GM21381 (cell line): ENCODE measurements around the gene NUP85.
"Not testable (repeated sequence)": the region's sequence is repeated elsewhere in the genome, so short reads cannot be mapped to it uniquely, and the experiment has no call there.

ENCODE experiments used
- ATAC-seq: cut with Tn5 transposase; IDR thresholded peaks from one replicate; pipeline ENCODE4 v1.9.1; 2021; ENCODE audit warnings: mild to moderate bottlenecking, moderate library complexity; ENCODE audit not compliant: unreplicated experiment

The NUP85 gene

DNA sequence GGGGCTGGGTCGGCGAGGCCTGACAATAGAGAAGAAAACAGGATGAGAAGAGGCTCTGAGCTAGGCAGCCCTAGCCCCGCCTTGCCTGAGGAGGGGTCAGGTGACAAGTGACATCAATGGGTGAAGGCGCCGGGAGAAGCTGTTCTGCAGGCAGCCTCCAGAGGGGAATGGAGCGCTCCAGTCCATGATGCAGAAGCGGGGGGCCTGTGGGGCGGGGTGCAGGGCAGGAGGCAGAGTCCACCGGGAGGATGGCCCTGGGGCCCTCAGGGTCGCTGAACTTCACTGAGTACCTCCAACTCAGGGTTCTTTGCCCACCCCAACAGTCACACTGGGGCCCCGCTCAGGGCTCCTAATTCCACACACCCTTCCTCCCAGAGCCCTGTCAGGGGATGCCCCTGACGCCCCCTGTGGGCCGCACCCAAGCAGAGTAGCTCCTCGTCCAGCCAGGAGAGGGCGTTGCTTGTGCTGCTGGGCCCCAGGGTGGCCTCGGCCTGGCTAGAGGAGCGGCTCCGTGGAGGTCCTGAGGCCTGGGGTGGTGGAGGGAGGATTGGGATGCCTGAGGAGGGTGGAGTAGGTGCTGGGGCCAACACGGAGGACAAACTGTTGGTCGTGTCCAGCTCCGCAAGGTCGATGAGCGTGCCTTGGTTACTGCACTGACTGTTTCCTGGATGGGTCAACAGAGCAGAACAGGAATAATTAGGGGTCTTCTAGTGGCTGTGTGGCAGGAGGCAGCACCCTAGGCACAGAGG, 35.1 kb downstream of the NUP85 start:
- ATAC-seq: no peak

DNA sequence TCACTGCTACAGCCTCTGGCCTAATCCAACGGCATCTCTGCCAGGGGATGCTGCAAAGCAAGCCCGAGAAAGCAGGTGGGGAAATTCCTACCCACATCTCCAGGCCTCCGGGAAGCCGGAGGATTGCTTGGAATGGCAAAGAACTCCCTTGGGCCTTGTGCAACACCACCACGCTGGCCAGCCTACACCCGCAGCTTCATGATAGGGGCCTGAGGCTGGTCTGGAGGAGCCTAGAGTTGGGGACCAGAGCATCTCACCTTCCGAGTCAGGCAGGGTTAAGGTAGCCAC, 35.6 kb downstream of the NUP85 start:
- ATAC-seq: no peak

DNA sequence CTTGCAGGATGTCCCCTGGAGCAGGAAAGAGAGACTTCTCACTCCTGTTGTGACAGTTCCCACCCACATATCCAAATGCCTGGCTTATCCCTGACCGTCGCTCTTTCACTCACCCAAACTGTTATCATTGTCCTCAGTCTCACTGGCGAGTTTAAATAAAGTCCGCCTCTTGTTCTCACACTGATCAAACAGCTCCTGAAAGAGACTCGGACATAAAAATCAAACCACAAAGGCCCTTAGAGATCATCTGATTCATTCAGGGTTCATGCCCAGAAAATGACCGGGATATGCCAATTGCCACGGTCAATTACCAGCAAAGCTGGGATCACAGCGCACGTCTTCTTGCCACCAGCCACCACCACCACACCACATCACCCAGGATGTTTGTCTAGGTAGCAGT, 36.0 kb downstream of the NUP85 start:
- ATAC-seq: no peak

DNA sequence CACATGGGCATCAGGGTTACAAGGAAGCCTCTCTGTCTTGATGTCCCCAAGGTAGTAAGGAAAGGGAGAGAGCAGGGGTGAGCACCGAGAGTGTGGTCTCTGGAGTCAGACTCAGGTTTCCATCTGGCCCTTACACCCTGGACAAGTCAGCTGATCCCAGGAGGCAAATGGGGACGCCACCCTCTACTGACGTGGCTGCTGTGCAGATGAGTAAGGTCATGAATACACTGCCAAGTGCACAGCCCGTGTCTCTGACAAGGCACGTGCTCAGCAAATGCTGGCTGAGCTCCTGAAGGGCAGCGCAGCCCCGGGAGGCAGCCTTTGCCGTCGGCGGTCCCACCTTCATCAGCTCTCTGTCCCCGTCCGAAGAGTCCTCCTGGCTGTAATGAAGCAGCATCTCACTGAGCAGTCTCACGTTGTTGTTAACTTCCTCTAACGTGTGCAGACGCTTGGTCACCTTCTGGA, 36.5 kb downstream of the NUP85 start:
- no peak for ATAC-seq

DNA sequence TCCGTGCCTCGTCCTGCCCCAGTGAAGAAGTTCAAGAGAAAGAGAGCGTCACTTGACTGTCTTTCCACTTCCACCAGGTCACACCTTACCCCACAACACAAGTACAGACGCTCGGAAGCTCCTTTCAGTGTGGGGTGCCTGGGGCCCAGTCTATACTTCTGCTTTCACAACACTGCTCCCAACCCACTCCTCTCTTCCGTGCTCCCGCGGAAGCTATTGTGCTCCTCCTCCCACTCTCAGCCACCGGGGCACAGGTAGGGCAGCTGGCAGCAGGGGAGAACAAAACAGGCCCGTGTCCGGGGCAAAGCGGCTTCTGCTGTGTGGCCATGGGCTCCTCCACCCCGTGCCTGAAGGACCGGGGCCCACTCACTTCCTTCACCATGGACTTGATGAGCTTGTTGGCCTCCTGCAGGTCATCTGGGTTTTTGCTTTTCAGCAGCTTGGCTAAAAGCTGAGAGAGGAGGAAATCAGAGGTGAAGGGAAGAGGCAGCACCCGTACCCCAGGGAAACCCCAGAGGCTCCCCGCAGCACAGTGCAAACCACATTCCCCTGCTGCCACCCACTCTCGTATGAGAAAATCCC, 37.1 kb downstream of the NUP85 start:
- no peak for ATAC-seq

DNA sequence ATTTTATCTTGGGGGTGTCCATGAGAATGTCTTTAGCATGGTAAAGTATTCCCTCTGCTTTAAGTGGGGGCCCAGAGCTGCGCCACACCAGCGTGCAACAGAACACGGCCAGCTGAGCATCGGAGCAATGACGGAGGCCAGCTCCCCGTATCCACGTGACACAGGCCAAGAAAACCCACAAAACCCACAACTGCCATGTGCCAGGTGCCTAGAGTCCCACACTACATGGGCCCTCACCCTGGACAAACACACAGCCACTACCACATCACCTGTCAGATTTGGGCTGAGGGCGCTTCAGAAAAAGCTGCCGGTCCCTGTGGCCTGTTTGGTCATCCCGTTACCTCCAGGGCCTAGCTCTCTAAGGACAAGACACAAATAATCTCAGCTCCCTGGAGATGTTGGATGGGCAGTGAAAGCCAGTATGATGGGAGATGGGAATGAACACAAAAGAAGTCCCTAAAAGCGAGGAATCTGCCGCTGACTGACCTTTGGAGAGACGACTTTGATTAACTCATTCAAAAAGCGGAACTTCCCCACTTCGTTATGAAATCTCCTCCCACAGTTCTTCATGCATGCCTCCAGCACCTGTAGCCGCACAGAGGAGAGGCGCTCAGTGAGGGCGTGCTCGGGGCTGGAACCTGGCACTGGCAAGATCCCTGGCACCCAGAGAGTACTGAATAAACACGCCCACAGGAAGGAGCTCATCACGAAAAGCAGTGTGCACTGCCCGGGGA, 38.8 kb downstream of the NUP85 start:
- no peak for ATAC-seq

DNA sequence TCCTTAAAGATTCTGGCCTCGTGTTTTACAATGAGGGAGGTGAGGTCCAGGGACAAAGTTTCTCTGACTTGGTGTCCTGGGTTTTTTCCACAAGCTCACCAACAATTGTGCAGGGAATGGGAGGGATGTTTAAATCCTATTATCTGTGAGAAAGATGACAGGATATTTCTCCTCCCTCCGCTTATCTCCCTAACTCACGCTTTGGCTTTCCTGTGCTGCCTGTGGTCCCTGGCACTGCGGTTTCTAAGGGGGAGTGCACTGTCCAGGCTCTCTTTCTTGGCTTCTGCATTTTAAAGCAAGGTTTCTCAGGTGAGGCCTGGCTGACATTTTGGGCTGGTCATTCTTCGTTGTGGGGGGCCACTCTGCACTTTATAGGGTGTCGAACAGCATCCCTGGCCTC, 39.5 kb downstream of the NUP85 start:
- no peak for ATAC-seq

DNA sequence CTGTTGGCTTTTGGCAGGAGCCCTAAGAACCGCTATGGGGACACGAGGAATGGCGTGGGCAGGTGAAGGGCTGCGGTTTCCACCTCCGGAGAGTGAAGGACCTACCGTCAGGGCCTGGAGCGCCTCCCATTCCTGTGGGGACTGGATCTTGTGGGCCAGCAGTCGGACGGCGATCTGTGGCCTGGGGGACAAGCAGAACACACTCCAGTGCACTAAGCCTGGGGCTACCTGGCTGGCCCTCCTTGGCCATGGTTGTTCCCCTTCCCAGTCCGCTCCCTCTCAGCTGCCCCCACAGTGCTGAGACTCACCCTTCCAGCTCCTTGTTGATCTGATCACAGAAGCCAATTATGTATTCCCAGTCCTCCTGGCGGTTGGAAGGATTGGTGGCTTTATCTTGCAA, 40.9 kb downstream of the NUP85 start:
- no peak for ATAC-seq

DNA sequence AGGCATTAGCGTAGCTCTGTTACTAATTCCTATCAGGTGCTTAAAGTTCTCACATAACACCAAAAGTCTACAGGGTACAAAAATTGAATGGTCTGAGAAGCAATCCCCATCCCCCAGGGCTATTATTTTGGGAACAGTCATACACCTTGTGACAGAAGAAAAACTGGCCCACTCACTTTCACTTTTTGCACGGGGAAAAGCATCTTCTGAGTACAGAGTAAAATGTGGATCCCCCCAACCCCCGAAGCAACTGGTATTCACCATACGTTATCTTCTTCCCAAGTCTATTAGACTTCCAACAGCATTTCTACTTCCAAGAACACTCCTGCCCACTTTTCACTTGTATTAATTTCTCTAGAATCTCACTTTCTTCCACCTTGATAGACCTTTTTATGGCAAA, 44.1 kb downstream of the NUP85 start:
- no peak for ATAC-seq

DNA sequence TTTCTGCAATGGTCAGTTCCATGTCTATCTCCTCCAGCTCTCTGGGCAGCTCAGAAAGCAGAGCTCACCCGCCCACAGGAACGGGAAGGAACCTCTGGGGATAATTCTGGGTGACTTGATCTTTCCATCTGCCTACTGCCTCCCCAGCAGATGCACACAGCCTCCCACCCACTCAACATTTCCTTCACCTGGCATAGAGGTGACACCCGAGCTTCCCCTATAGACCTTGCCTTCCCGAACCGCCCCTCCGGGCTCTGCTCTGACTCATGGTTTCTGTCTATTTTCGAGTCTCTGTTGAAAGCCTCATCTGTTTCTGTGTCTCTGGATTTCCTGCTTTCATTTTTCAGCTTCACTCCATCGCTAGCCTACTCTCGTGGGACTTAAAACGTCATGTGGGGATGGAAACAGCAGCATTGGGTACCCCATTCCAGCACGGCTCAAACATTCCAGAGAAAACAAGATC, 44.6 kb downstream of the NUP85 start:
- ATAC-seq: peak; percentile 86

DNA sequence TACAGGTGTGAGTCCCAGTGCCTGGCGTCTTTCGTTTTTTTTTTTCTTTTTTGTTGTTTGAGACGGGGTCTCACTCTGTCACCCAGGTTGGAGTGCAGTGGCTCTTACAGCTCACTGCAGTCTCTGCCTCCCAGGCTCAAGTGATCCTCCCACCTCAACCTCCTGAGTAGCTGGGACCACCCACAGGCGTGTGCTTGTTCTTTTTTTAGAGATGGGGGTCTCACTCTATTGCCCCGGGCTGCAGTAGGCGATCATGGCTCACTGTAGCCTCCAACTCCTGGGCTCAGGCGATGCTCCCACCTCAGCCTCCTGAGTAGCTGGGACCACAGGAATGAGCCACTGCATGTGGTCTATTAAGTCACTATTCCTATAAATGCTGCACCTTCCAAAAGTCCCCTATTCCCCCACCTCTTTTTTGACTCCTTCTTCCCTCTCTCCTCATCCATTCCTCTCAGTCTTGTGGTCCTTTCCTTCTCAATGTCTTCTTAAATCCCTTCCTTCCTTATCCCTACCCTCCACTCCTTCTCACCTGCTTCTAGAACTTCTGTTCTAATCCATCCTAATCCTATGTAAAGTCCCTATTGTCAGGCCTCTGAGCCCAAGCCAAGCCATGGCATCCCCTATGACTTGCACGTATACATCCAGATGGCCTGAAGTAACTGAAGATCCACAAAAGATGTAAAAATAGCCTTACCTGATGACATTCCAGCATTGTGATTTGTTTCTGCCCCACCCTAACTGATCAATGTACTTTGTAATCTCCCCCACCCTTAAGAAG, 46.7 kb downstream of the NUP85 start:
- no peak for ATAC-seq

DNA sequence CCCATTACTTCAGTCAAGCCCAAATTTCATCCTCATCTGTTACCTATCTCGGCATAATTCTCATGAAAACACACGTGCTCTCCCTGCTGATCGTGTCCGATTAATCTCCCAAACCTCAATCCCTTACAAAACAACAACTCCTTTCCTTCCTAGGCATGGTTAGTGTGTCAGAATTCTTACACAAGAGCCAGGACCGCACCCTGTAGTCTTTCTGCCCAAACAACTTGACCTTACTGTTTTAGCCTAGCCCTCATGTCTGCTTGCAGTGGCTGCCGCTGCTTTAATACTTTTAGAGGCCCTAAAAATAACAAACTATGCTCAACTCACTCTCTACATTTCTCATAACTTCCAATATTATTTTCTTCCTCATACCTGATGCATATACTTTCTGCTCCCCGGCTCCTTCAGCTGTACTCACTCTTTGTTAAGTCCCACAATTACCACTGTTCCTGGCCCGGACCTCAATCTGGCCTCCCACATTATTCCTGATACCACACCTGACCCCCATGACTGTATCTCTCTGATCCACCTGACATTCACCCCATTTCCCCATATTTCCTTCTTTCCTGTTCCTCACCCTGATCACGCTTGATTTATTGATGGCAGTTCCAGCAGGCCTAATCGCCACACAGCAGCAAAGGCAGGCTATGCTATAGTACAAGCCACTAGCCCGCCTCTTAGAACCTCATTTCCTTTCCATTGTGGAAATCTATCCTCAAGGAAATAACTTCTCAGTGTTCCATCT, 50.6 kb downstream of the NUP85 start:
- not testable (repeated sequence) for ATAC-seq

DNA sequence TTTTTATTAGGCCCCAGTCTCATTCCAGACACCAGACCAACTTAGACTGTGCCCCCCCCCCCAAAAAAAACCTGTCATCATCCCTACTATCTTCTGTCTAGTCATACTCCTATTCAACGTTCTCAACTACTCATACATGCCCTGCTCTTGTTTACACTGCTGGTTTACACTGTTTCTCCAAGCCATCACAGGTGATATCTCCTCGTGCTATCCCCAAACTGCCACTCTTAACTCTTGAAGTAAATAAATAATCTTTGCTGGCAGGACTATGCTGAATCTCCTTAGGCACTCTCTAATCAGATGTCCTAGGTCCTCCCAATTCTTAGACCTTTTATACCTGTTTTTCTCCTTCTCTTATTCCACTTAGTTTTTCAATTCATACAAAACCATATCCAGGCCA, 51.7 kb downstream of the NUP85 start:
- ATAC-seq: not testable (repeated sequence)

DNA sequence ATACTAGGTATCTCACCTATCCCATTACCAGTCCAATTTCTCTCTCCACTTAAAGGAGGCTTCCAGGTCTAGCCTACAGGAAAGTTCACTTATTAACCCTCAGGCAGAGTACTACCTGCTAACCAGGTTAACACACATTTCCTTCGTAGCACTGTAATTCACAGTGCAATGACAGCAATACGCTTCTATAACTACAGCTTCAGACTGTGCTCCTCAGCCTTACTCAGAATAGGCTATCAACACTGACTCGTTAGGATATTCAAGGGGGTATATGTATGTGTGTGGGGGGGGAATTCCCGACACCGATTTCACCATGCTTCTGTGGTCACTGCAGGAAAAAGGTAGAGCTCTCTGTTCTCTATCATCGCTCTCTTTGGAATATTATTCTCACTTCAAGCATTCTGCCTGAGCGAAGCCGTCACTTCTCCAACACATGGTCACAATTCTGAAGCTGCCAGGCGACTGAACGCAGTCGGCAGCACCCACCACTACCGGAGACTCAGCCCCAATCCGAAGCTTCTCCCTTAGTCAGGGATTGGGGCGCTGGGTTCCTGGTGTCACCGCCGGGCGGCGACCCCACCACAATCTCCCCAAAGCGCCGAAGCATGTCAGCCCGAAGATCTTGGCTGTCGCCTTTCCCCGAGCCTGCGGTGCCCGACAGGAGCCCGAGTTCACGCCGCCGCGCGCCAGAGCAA, 55.3 kb downstream of the NUP85 start:
- ATAC-seq: no peak

DNA sequence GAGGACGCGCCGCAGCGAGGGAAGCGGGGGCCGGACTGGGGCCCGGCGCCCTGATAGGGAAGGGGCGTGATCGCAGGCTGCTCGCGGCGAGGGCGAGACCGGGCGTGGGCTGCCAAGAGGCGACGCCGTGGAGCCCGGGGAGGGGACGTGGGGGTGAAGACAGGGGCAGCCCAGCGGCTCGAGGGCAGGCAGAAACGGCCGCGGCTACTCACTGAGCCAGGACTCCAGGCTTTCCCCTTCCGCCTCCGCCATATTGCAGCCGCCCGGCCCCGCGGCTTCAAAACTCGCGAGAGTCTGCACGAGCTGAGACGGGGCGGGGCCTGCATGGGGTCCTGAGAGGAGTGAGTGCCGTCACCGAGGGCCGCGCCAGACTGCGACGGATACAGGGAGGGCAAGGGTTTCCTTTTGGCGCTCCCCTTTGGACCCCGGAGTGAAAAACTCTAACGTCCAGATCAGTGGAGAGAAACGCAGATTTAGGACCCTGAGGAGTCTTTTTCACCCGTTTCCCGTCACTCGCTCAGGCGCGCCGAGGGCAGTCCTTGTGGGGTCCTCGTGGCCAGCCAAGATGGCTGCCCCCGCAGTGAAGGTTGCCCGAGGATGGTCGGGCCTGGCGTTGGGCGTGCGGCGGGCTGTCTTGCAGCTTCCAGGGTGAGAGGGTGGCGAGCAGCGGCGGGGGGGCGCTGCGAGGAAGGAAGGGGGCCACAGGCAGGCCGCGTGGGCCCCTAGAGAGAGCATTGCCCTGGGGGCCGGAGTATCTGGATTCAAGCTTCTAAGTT, 56.0 kb downstream of the NUP85 start, which contains the start of the genes GGA3 and MRPS7:
GGA3 (minus strand) TSS at position 271 of the 776 bp plus-strand sequence; CDS start at position 252, 19 bp downstream.
MRPS7 (plus strand) TSS at position 544 of the 776 bp plus-strand sequence; CDS start at position 566, 22 bp downstream.
- ATAC-seq: peak; percentile 93

DNA sequence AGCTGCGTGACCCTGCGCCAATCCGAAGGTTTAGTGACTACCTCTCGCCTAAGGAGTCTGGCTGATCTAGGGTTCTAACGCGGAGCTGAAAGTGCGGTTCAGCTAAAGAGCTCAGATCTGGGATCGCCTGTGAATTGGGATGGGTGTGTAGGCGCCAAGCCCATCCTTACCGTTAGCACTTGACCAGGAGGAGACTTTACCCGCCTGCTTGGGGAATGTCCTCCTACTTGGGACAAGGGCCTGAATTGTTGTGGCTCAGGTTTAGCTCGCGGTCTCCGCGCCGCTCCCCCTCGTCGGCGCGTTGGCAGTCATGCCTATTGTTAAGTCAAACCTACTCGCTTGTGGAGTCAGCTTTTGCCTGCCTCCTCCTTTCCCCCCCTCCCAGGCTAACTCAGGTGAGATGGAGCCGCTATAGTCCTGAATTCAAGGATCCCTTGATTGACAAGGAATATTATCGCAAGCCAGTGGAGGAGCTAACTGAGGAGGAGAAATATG, 56.7 kb downstream of the NUP85 start:
- ATAC-seq: no peak

DNA sequence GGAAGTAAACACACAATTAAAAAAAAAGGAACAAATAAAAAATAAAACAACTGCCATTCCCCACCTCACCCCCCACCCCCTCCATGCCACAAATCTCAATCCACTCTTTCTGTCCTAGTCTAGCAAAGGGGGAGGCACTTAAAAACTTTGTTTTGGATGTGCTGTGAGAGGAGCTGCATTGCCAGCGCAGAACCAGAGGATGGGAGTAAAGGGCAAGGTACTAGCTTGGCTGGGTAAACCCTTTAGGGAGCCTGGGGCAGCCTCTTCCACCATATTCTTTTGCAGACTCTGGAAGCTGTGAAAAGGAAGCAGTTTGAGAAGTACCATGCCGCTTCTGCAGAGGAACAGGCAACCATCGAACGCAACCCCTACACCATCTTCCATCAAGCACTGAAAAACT, 57.6 kb downstream of the NUP85 start:
- ATAC-seq: no peak

DNA sequence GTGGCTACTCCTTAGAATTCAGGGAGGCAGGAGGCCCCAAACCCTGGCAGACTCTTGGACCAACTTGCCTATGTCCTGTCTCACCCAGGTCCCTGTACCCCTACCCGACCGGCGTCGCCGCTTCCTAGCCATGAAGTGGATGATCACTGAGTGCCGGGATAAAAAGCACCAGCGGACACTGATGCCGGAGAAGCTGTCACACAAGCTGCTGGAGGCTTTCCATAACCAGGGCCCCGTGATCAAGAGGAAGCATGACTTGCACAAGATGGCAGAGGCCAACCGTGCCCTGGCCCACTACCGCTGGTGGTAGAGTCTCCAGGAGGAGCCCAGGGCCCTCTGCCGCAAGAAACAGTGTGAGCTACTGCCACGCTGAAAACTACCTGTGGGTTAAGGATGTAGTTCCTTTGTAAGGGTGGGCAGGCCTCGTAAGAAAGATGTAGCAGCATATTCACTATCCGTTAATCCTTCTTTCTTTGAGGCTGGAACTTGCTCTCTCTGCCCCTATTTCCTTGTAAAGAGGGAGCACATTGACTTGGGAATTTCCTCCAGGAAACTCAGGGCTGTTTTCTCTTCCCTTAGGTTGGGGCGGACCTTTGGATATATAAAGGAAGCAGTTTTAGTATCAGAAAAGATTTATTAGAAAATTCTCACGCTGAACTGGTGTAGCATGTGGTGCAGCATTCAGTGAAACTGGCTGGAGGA, 60.3 kb downstream of the NUP85 start:
- ATAC-seq: no peak
